ENCODE measurements around the gene EIF2B1. TPM values are rescaled to one million over a fixed set of nuclear protein-coding genes. Genes with fewer than 3 reads are reported as not detected.

Gene EIF2B1
- total RNA-seq, 1 donor from 2014 or later: 135 TPM

- TF ChIP-seq, protein P1, sequence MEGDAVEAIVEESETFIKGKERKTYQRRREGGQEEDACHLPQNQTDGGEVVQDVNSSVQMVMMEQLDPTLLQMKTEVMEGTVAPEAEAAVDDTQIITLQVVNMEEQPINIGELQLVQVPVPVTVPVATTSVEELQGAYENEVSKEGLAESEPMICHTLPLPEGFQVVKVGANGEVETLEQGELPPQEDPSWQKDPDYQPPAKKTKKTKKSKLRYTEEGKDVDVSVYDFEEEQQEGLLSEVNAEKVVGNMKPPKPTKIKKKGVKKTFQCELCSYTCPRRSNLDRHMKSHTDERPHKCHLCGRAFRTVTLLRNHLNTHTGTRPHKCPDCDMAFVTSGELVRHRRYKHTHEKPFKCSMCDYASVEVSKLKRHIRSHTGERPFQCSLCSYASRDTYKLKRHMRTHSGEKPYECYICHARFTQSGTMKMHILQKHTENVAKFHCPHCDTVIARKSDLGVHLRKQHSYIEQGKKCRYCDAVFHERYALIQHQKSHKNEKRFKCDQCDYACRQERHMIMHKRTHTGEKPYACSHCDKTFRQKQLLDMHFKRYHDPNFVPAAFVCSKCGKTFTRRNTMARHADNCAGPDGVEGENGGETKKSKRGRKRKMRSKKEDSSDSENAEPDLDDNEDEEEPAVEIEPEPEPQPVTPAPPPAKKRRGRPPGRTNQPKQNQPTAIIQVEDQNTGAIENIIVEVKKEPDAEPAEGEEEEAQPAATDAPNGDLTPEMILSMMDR (conservative IDR thresholded peaks at IDR 0.05; ENCODE audit: low read depth, low read length): no peak
- no peak overlapping the region for H3K4me3 ChIP-seq (ENCODE audit: low read depth, low read length)
- DNase-seq (ENCODE audit: low read depth): no peak
Observed at GRCh38 chr12:123654129-123654701, 20.7 kb upstream of the EIF2B1 start.

- DNase-seq (ENCODE audit: low read depth): no peak
- H3K4me3 ChIP-seq (ENCODE audit: low read depth, low read length): no peak overlapping the region
- TF ChIP-seq, protein P1 (conservative IDR thresholded peaks at IDR 0.05; ENCODE audit: low read depth, low read length): no peak
Observed at GRCh38 chr12:123648401-123648800, 14.9 kb upstream of the EIF2B1 start.

GRCh38 chr12:123645878-123646277 lies 12.4 kb upstream of the EIF2B1 start:
- TF ChIP-seq, protein P1 (conservative IDR thresholded peaks at IDR 0.05; ENCODE audit: low read depth, low read length): no peak
- no peak overlapping the region for H3K4me3 ChIP-seq (ENCODE audit: low read depth, low read length)
- no peak for DNase-seq (ENCODE audit: low read depth)

GRCh38 chr12:123645380-123645779 lies 11.9 kb upstream of the EIF2B1 start:
- no peak overlapping the region for H3K4me3 ChIP-seq (ENCODE audit: low read depth, low read length)
- DNase-seq (ENCODE audit: low read depth): no peak
- TF ChIP-seq, protein P1 (conservative IDR thresholded peaks at IDR 0.05; ENCODE audit: low read depth, low read length): no peak

DNA sequence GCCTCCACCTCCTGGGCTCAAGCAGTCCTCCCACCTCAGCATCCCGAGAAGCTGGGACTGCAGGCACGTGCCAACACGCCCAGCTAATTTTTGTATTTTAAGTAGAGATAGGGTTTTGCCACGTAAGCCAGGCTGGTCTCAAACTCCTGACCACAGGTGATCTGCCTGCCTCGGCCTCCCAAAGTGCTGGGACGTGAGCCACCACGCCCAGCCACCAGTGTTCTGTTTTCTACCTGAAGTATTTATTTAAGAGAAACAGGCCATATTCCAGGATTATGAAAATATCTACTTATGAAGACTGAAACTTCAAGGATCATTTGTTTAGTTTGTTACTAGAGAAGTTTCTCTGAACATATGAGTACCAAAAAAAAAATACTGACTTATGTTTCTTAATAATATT lies 10.4 kb upstream of the EIF2B1 start:
- H3K4me3 ChIP-seq (ENCODE audit: low read depth, low read length): no peak overlapping the region
- no peak for DNase-seq (ENCODE audit: low read depth)
- TF ChIP-seq, protein P1 (conservative IDR thresholded peaks at IDR 0.05; ENCODE audit: low read depth, low read length): no peak

- no peak for DNase-seq (ENCODE audit: low read depth)
- H3K4me3 ChIP-seq (ENCODE audit: low read depth, low read length): peak overlapping the region; percentile 74
- TF ChIP-seq, protein P1 (conservative IDR thresholded peaks at IDR 0.05; ENCODE audit: low read depth, low read length): no peak
Observed at GRCh38 chr12:123634142-123634561, 666 bp upstream of the EIF2B1 start.

Measured in epithelial cell of proximal tubule (primary cell).